H1 (cell line): ENCODE measurements around the gene MBOAT2. TPM values are rescaled to one million over a fixed set of nuclear protein-coding genes. Genes with fewer than 3 reads are reported as not detected.

Experiments used
- CTBP2 ChIP-seq: IDR thresholded peaks from 2 replicates; pipeline ENCODE4 v1.7.0; 2011; ENCODE audit warnings: borderline replicate concordance, mild to moderate bottlenecking, moderate library complexity, mixed read lengths, low read length; ENCODE audit not compliant: insufficient read depth, insufficient read length
- JUND ChIP-seq: IDR thresholded peaks from 2 replicates; pipeline ENCODE4 v1.6.1; 2011; ENCODE audit warnings: mild to moderate bottlenecking, improper control_type of control experiment, low read length
- KDM5A ChIP-seq: fragments of 200-600 bp; IDR thresholded peaks from 2 replicates; pipeline ENCODE4 v1.7.1; 2012; ENCODE audit warnings: mild to moderate bottlenecking, low read length, inconsistent platforms, mixed read lengths
- NANOG ChIP-seq: IDR thresholded peaks from 2 replicates; pipeline ENCODE4 v1.6.1; 2011; ENCODE audit warnings: low read length, low read depth, mild to moderate bottlenecking, inconsistent platforms; ENCODE audit not compliant: insufficient read depth, poor library complexity, severe bottlenecking
- polyA plus RNA-seq, 7 experiments: library from polyadenylated mRNA; depleted of rRNA in 3 of 7; stranded (reverse) in 5 of 7; unstranded in 2 of 7; fragments of >200 nt in 5 of 7; fragments of 200-250 nt in 2 of 7; gene quantifications; 1 replicate in 5 of 7; 2 replicates in 1 of 7; 4 replicates in 1 of 7; pipeline versions ENCODE4 v1.2.1 to v1.2.3, GENCODE V29; 2011 to 2013; ENCODE audit warnings: missing spikeins in 2 of 7, mixed read lengths in 2 of 7
- total RNA-seq: library from RNA; stranded (reverse); fragmentation: NEBNext Ultra II Directional; extraction: Animal tissue kit (Norgen Biotek cat#: 25700); gene quantifications from 2 replicates; pipeline ENCODE4 v1.2.1, GENCODE V29; 2021
- TF ChIP-seq, protein P1 (sequence below): IDR thresholded peaks from 2 replicates; pipeline ENCODE4 v1.6.1; 2012; ENCODE audit warnings: inconsistent platforms

The MBOAT2 gene
- total and polyA plus RNA-seq, 2 of the 8 experiments (the other 6 are each of a cell fraction or from before 2014, with no cell fraction given): 11.2 to 23.4 TPM

GRCh38 chr2:8885449-8886201, 117.9 kb downstream of the MBOAT2 start (continued):
- TF ChIP-seq KDM5A (no peak), JUND (no peak), NANOG (no peak), CTBP2 (no peak)
- TF ChIP-seq, protein P1, sequence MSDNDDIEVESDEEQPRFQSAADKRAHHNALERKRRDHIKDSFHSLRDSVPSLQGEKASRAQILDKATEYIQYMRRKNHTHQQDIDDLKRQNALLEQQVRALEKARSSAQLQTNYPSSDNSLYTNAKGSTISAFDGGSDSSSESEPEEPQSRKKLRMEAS: no peak
- TF ChIP-seq, all 59 proteins: peak for 0
